GM21367 (cell line): ENCODE results near the gene RPP38.
A peak's percentile ranks its signal among the peaks of the same experiment; 100 is the strongest.

Experiments used
- ATAC-seq: cut with Tn5 transposase; IDR thresholded peaks from one replicate; pipeline ENCODE4 v1.9.1; 2021; ENCODE audit not compliant: unreplicated experiment

RPP38 gene

DNA sequence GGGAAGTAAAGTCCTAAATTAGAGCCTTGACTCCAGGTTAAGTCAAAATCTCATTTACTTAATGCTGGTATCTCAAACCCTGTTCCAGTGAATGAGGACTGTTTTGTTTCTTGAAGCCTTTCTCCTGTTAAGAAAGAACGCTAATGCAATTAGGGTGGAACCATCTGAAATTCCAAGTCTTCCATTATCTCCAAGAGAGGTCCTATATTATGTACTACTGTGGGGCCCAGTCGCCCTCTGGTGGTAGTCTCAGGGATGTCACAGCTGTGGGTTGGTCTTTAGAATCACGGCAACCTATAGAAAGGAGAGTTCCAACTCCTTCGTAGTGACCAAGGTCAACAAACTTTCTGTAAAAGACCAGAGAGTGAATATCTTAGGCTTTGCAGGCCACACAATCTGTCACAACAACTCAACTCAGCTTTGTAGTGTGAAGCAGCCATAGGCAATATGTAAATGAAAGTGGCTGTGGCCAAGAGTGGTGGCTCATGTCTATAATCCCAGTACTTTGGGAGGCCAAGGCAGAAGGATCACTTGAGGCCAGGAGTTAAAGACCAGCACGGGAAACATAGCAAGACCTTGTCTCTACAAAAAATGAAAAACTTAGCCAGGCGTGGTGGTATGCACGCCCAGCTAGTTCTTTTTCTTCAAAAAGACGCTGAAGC lies 9.3 kb downstream of the RPP38 start:
- ATAC-seq, result peak; percentile 67

GRCh38 chr10:15112657-15113056 lies 15.5 kb downstream of the RPP38 start:
- no peak for ATAC-seq

DNA sequence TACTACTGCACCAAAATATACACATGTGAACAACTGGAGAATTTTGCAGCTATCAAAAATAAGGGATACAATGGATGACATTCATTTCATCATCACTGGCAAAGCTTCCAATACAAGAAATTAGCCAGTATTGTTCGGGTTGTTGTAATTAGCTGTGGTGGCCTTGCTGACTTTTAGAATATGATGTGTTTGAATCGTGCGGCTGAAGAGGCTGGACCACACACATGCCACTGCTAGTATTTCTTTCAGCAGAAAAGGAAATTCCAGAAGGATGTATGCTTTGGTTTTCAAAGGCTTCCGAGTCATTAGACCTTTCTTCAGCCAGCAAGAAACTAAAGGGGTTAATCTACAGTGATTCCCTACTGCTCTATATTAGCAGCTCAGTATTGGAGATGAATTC lies 16.6 kb downstream of the RPP38 start:
- ATAC-seq, result no peak

DNA sequence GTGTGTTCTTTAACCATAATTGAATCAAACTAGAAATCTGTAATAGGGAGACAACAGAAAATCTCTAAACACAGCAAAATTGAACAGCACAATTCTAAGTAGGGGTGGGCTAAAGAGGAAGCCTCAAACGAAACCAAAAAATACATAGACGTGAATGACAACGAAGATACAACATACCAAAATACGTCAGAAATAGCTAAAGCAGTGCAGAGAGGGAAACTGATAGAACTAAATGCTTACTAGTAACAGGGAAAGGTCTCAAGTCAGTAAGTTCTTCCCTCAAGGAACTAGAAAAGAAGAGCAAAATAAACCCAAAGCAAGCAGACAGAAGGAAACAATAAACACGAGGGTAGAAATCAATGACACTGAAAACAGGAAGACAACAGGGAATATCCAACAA lies 19.1 kb downstream of the RPP38 start:
- ATAC-seq, result no peak

DNA sequence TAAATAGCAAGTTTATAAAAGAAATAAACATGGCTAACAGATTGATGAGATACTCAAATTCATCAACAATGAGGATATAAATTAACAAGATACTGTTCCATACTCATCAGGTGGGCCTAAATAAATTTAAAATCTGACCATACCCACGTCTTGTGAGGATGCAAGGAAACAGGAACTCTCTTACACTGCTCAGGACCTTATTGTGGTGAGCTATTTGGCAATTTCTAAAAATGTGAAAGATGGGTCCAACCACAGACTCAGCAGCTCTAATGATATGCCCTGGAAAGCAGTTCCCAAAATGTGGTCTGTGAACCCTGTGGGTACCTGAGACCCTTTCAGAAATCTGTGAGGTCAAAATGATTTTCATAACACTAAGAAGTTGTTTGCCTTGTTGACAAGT lies 21.5 kb downstream of the RPP38 start:
- ATAC-seq, result no peak

- ATAC-seq, result no peak
These were observed 23.4 kb downstream of the RPP38 start for GRCh38 chr10:15120523-15120922.

- ATAC-seq, result no peak
These were observed 24.6 kb downstream of the RPP38 start for GRCh38 chr10:15121707-15122106.

- ATAC-seq, result peak; percentile 95
These were observed 25.4 kb downstream of the RPP38 start for GRCh38 chr10:15122477-15123030.

- ATAC-seq, result no peak
These were observed 26.6 kb downstream of the RPP38 start for GRCh38 chr10:15123749-15124184.

DNA sequence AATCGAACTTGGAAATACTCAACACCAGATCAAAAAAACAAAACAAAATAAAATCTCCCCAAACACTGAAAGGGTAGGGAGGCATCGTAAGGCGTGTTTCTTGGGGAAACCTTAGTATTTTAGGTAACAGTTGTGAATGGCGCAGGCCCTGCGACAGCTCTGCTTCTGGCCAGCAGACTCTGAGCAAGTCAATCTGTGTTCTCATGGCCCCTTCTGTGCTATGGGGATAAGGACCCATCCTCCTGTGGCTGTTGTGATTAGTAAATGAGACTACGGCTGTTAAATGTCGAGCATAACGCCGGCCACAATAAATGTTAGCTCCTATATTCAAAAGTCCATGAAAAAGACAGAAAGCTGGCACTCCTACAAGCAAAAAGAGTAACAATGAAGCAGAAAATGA lies 27.0 kb downstream of the RPP38 start:
- ATAC-seq, result no peak

GRCh38 chr10:15124908-15125307 lies 27.8 kb downstream of the RPP38 start:
- no peak for ATAC-seq

DNA sequence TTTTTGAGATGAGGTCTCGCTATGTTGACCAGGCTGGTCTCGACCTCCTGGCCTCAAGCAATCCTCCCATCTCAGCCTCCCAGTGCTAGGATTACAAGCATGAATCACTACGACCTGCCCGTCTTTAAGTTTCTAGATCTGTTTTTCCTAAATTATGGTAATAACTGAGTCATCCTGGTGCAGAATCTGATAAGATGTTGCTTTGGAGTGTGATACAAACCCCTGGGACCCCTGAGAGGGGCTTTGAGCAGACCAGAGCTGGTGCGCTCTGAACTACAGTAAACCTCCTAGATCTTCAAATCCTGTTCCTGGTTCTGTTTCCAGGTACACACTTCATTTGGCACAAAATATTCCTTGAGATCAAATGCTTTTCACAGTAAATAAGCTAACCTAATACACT lies 34.2 kb downstream of the RPP38 start:
- ATAC-seq, result no peak

DNA sequence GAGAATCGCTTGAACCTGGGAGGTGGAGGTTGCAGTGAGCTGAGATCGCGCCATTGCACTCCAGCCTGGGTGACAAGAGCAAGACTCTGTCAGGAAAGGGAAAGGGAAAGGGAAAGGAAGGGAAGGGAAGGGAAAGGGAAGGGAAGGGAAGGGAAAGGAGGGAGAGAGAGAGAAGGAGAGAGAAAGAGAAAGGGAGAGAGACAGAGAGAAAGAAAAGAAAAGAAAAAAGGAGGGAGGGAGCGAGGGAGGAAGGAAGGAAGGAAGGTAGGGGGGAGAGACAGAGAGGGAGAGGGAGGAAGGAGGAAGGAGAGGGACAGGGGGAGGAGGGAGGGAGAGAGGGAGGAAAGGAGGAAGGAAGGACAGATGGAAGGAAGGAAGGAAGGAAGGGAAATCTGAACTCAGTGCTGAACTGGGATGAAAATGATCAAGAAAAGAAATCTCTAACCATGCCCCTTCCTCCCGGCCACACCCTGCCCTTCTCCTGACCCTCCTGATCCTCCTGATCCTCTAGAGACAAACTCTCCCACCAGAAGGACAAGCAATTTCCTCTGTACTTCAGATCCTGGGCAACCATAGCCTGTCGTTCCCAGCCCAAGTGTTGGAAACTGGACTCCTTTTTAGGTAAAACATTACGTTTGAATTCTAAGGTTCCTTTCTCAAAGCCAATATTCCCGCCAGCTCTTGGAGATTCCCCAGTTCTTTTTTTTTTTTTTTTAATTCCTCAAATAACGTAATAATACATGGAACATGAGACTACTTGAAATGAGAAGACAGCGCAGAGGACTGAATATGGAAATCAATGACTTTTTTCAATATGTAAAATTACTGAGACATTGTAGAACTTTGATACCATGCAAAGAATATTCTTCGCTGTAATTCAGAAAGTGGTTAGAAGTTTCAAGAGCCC lies 39.2 kb downstream of the RPP38 start:
- no peak for ATAC-seq

DNA sequence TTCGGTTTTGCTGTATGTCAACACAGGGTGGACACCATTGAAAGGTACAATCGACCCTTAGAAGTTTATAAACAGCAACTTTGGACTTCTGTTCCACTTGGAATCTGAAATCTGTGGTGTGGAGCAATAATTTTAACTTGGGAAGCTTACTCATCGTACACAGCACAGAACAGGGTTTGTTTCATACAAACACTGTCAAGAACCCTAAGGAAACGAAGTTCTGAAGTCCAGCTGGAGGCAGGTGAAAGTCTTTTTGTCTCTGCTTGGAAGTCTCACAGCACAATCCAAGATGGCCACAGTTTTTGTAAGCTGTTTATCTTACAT lies 39.8 kb downstream of the RPP38 start:
- ATAC-seq, result no peak

DNA sequence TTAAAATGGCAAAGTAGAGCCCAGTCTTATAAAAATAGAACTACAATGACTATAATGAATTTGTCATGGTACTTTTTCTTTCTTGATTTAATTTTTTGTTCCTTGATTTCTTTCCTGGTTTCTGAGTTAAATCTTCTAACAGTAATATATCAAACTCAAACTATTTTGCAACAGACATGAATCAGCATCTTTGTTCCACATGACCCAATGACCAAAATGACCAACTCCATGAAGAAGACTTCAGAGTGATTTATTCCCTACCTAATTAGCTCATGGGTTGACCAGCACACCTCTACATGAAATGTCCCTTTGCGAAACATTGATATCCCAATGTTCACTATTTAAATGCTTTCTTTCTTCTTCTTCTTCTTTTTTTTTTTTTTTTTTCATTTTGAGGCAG lies 40.5 kb downstream of the RPP38 start:
- no peak for ATAC-seq

GRCh38 chr10:15140698-15141097 lies 43.5 kb downstream of the RPP38 start:
- ATAC-seq, result no peak

DNA sequence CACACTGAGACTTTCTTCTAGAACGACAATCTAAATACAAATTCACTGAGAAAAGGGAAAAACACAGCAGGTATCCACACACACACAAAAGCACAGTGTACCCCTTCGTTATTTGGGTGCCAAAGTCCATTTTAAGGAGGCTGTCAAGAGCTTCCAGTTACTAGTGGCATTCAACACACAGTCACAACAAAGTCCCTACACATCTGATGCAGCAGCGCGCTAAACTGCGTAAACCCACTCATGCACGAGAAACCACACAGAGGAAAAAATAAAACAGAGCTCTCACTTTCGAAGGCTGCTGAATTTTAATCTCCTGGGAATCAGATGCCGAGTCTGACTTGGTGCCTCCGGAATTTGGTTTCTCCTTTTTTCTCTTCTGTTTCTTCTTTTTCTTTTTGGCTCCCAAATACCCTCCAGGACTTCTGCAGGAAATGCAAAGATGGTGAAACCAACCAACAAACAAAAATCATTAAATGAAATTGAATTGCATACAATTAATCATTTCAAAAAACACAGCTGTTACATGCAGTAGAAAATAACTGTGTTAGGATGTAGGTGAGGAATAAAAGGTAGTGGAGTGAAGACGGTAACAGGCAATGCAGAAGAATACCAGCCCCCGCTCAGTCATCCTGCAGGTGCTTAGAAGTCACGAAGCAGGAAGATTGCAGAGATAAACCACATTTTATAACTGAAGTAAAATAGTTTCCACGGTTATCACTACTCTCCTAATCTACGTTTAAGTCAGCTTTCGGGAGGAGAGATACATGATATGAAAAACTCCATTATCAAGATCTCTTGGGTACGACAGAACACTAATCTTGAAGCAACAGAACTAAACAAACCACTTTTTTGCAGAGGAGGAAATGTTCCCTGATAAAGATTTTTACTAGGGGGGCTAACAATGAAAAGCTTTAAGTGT lies 44.2 kb downstream of the RPP38 start:
- ATAC-seq, result peak; percentile 92

DNA sequence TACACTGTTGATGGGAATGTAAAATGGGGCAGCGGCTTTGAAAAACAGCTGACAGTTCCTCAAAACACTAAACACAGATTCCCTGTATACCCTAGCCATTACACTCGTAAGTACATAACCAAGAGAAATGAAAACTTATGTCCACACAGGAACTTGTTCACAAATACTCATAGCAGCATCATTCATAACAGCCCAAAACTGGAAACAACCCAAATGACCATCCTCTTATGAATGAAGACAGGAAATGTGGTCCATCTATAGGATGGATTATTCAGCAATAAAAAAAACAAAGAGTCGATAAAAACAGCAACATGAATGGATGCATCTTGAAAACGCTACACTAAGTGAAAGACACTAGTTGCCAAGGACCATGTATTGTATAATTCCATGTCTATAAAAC lies 47.6 kb downstream of the RPP38 start:
- no peak for ATAC-seq

GRCh38 chr10:15146366-15146765 lies 49.2 kb downstream of the RPP38 start:
- no peak for ATAC-seq

DNA sequence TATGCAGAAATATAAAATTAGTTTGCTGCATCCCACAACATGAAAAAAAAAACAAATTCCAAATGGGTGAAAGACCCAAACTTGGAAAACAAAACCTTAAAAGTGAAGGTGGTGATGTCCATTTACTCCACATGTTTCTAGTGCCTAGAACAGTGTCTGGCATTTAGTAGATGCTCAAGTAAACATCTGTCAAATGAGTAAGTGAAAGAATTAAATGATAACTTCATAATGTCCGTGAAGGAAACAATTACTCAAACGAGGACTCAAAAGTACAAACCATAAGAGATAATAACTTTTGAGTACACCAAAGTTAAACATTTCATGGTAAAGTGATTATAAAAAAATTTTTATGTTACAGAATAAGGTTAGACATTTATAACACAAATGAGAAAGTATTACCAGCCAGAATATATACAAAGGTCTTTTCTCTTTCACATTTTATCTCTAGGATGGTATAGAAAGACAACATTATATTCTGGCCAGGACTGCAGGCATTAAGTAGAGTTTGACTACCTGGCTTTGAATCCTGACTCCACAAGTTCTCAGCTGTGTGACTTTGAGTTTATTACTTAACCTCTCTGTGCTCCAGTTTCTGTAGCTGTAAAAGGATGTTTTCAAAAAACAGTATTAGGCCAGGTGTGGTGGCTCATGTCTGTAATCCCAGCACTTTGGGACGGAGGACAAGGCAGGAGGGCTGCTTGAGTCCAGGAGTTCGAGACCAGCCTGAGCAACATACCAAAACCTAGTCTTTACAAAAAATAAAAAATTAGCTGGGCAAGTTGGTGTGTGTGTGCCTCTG lies 50.6 kb downstream of the RPP38 start:
- no peak for ATAC-seq
